Mucosa of descending colon (tissue), 3 donors: ENCODE data around the gene TBXA2R. TPM values are rescaled to one million over a fixed set of nuclear protein-coding genes. Genes with fewer than 3 reads are reported as not detected.
"Not testable (repeated sequence)": the region's sequence is repeated elsewhere in the genome, so short reads cannot be mapped to it uniquely, and the experiment has no call there.

Experiments used
- ATAC-seq: fragments of 200-7000 bp; cut with Tn5 transposase; one replicate; pipeline ENCODE4 v1.9.1; 2020; ENCODE audit warnings: mild to moderate bottlenecking, moderate library complexity
- DNase-seq, 3 donors: peaks; one replicate each; pipeline ENCODE4 v3.0.0-alpha.2; 2020
- H3K36me3 ChIP-seq: fragments of 200-600 bp; one replicate; pipeline ENCODE4 v1.8.0; 2021; ENCODE audit warnings: low read depth, mild to moderate bottlenecking
- H3K4me1 ChIP-seq: fragments of 200-600 bp; one replicate; pipeline ENCODE4 v1.8.0; 2021; ENCODE audit warnings: low read depth, mild to moderate bottlenecking
- H3K4me3 ChIP-seq: fragments of 200-600 bp; one replicate; pipeline ENCODE4 v1.8.0; 2021; ENCODE audit warnings: mild to moderate bottlenecking
- H3K9me3 ChIP-seq: fragments of 200-600 bp; one replicate; pipeline ENCODE4 v1.8.0; 2021; ENCODE audit warnings: mild to moderate bottlenecking
- intact Hi-C, 2 donors: fragments of 100-400 bp; cut with DNase I in 1 of 2; cut with micrococcal nuclease in 1 of 2; formaldehyde crosslinking; loops; one replicate each; pipeline versions ENCODE4 v1.11.0 to v1.11.1; 2022; cut with DNase I, micrococcal nuclease
- total RNA-seq, 3 donors: library from RNA; stranded (reverse); fragmentation: NEBNext Ultra II Directional in 2 of 3; extraction: Animal tissue kit (Norgen Biotek cat#: 25700) in 2 of 3; gene quantifications; one replicate each; pipeline versions ENCODE4 v1.2.1 to v1.2.4, GENCODE V29; 2021 to 2023
- TF ChIP-seq, protein P1 (sequence below): fragments of 200-600 bp; IDR thresholded peaks from one replicate; pipeline ENCODE4 v1.8.0; 2022; ENCODE audit warnings: antibody characterized with exemption, mild to moderate bottlenecking
- donor health status: DM: no; HTN: no; CAD: no; lungs with moderate emphysema.
- donor health status: DM: no; HTN: no; CAD: no.
- donor health status: DM: no; HTN: yes; CAD: no.

TBXA2R gene
- total RNA-seq, 3 donors from 2014 or later, result 0.72 to 2.3 (median 1.1) TPM

DNA sequence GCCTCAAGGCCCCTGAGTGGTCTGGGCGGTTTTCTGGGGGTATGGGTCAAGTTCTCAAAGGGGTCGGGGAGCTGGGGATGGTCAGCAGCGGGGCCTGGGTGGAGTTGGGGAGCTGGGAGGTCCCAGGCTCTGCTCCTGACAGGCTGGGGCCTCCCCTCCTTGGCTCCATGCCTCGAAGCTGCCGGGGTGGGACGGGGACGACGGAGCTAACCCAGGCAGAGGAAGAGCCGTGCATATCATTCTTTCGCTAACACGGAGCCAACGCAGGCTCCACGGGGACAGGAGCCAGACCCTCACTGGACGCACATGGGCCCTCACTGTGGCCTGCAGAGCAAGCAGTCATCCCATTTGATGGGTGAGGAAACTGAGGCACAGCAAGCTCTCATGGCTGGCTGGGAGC, 45.7 kb upstream of the TBXA2R start:
- ATAC-seq (no peak), DNase-seq (no peak)
- TF ChIP-seq, protein P1, sequence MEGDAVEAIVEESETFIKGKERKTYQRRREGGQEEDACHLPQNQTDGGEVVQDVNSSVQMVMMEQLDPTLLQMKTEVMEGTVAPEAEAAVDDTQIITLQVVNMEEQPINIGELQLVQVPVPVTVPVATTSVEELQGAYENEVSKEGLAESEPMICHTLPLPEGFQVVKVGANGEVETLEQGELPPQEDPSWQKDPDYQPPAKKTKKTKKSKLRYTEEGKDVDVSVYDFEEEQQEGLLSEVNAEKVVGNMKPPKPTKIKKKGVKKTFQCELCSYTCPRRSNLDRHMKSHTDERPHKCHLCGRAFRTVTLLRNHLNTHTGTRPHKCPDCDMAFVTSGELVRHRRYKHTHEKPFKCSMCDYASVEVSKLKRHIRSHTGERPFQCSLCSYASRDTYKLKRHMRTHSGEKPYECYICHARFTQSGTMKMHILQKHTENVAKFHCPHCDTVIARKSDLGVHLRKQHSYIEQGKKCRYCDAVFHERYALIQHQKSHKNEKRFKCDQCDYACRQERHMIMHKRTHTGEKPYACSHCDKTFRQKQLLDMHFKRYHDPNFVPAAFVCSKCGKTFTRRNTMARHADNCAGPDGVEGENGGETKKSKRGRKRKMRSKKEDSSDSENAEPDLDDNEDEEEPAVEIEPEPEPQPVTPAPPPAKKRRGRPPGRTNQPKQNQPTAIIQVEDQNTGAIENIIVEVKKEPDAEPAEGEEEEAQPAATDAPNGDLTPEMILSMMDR, result no peak
- Histone ChIP-seq H3K4me1 (no peaks in the 10 kb centered on the region), H3K4me3 (no peak overlapping the region), H3K9me3 (no peaks in the 10 kb centered on the region), H3K36me3 (no peaks in the 10 kb centered on the region)
- intact Hi-C loops, result no loop called here

- Histone ChIP-seq H3K36me3 (no peaks in the 10 kb centered on the region), H3K4me3 (no peak overlapping the region), H3K4me1 (no peaks in the 10 kb centered on the region), H3K9me3 (no peaks in the 10 kb centered on the region)
- TF ChIP-seq, protein P1, result no peak
- intact Hi-C loops, result no loop called here
- DNase-seq, result no peak
- ATAC-seq, result no peak
These were observed 45.0 kb upstream of the TBXA2R start for GRCh38 chr19:3651684-3652083.

DNA sequence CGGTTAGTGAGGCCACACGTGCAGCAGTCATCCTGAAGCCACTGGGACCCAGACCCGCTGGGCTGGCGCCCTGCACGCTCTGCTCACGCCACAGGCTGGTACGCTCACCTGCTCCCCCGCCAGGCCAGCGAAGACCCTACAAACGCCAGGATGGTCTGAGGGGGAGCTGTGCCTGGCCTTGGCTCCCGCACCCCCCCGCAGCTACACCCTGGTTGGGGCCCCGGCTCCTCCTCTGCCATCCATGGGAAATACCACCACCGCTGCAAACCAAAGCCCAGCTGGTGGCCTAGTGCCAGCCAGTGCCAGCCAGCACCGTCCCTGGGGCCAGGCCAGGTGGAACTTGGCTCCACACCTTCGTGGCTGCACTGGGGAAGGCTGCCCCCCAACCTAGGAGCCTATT, 43.2 kb upstream of the TBXA2R start:
- Histone ChIP-seq H3K4me1 (no peaks in the 10 kb centered on the region), H3K4me3 (no peak overlapping the region), H3K36me3 (no peaks in the 10 kb centered on the region), H3K9me3 (no peaks in the 10 kb centered on the region)
- TF ChIP-seq, protein P1, result no peak
- intact Hi-C loops, result no loop called here
- DNase-seq (no peak), ATAC-seq (no peak)

GRCh38 chr19:3648037-3648905, 41.6 kb upstream of the TBXA2R start:
- Histone ChIP-seq H3K9me3 (no peaks in the 10 kb centered on the region), H3K4me1 (no peaks in the 10 kb centered on the region), H3K36me3 (no peaks in the 10 kb centered on the region), H3K4me3 (no peak overlapping the region)
- TF ChIP-seq, protein P1, result no peak
- DNase-seq, result no peak
- no peak for ATAC-seq
- intact Hi-C loops, result no loop called here

GRCh38 chr19:3647102-3647501, 40.4 kb upstream of the TBXA2R start:
- H3K36me3 ChIP-seq, intact Hi-C loops, DNase-seq, H3K9me3 ChIP-seq, H3K4me3 ChIP-seq, H3K4me1 ChIP-seq, ATAC-seq: not testable (repeated sequence)

DNA sequence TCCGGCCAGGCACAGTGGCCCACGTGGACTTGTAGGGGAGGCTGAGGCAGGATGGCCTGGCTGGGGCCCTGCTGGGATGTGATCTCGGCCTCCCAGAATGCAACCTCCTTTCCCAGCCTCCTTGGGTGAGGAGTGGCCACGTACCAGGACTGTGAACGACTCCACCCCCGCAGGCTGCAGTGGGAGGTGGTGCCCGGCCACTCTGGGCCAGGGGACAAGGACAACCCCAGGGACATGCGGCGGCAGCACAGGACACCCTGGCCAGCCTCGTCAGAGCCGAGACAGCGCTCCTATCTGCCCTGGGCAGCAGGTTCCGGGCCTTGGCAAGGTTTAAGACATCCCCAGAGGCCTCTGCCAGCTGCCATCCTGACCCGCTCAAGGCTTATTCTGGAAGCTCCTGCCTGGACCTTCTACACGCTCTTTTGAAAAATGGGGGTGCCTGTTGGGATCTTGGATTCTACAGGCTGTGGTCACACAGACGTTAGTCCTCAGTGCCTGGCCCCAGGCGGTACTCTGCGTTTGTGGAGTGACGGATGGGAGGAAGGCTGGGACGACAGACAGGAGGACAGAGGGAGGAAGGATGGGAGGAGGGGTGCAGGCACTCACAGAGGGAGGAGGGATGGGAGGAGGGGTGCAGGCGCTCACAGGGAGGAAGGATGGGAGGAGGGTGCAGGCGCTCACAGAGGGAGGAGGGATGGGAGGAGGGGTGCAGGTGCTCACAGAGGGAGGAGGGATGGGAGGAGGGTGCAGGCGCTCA, 39.8 kb upstream of the TBXA2R start:
- Histone ChIP-seq H3K4me3 (no peak overlapping the region), H3K36me3 (no peaks in the 10 kb centered on the region), H3K4me1 (no peaks in the 10 kb centered on the region), H3K9me3 (no peaks in the 10 kb centered on the region)
- intact Hi-C loops, result no loop called here
- ATAC-seq, result no peak
- DNase-seq, result no peak
- TF ChIP-seq, protein P1, result no peak
